ENCODE data around the gene NKPD1. TPM values are rescaled to one million over a fixed set of nuclear protein-coding genes. Genes with fewer than 3 reads are reported as not detected.
A peak's percentile ranks its signal among the peaks of the same experiment; 100 is the strongest.

NKPD1 gene
- total and polyA plus RNA-seq, 9 donors = 0.12 to 0.38 (median 0.16) TPM

GRCh38 chr19:45163751-45164460, 3.1 kb upstream of the NKPD1 start:
- Histone ChIP-seq H3K4me3 (ENCODE audit: low read length) (no peak overlapping the region), H3K27ac (ENCODE audit: low read length) (no peak overlapping the region), H3K36me3 (ENCODE audit: control insufficient read depth, insufficient read depth, low read length) (no peaks in the 10 kb centered on the region), H3K27me3 (ENCODE audit: control insufficient read depth, insufficient read depth, low read length) (peaks cover 19% of the 10 kb centered on the region), H3K9me3 (replicated peaks; ENCODE audit: control insufficient read depth, low read depth, low read length) (no peaks in the 10 kb centered on the region), H3K4me1 (ENCODE audit: control insufficient read depth, insufficient read depth, low read length) (peaks cover 18% of the 10 kb centered on the region)
- 56% methylated on average over 7 of the region's 15 CpGs for WGBS (ENCODE audit: insufficient coverage)
- DNase-seq = no peak

GRCh38 chr19:45163156-45163555, 2.4 kb upstream of the NKPD1 start:
- H3K27me3 ChIP-seq (ENCODE audit: control insufficient read depth, insufficient read depth, low read length) = peaks cover 19% of the 10 kb centered on the region
- H3K4me3 ChIP-seq (ENCODE audit: low read length) = no peak overlapping the region
- H3K27ac ChIP-seq (ENCODE audit: low read length) = no peak overlapping the region
- H3K9me3 ChIP-seq (replicated peaks; ENCODE audit: control insufficient read depth, low read depth, low read length) = no peaks in the 10 kb centered on the region
- no peaks in the 10 kb centered on the region for H3K36me3 ChIP-seq (ENCODE audit: control insufficient read depth, insufficient read depth, low read length)
- H3K4me1 ChIP-seq (ENCODE audit: control insufficient read depth, insufficient read depth, low read length) = peaks cover 18% of the 10 kb centered on the region
- no peak for DNase-seq
- WGBS (ENCODE audit: insufficient coverage) = 72% methylated on average over 17 of the region's 17 CpGs

- DNase-seq = no peak
- WGBS (ENCODE audit: insufficient coverage) = 74% methylated on average over 5 of the region's 18 CpGs
Observed at GRCh38 chr19:45162608-45163143, 1.9 kb upstream of the NKPD1 start.

GRCh38 chr19:45161738-45162607, 1.2 kb upstream of the NKPD1 start:
- no peaks in the 10 kb centered on the region for H3K36me3 ChIP-seq (ENCODE audit: control insufficient read depth, insufficient read depth, low read length)
- H3K4me3 ChIP-seq (ENCODE audit: low read length) = no peak overlapping the region
- no peaks in the 10 kb centered on the region for H3K9me3 ChIP-seq (replicated peaks; ENCODE audit: control insufficient read depth, low read depth, low read length)
- 29% methylated on average over 26 of the region's 32 CpGs for WGBS (ENCODE audit: insufficient coverage)
- peaks cover 17% of the 10 kb centered on the region for H3K4me1 ChIP-seq (ENCODE audit: control insufficient read depth, insufficient read depth, low read length)
- H3K27ac ChIP-seq (ENCODE audit: low read length) = no peak overlapping the region
- DNase-seq = peak; percentile 36
- peaks cover 21% of the 10 kb centered on the region for H3K27me3 ChIP-seq (ENCODE audit: control insufficient read depth, insufficient read depth, low read length)

More at GRCh38 chr19:45162608-45163143, 1.9 kb upstream of the NKPD1 start:
- Histone ChIP-seq H3K27ac (ENCODE audit: low read length) (no peak overlapping the region), H3K4me1 (ENCODE audit: control insufficient read depth, insufficient read depth, low read length) (peaks cover 18% of the 10 kb centered on the region), H3K27me3 (ENCODE audit: control insufficient read depth, insufficient read depth, low read length) (peaks cover 19% of the 10 kb centered on the region), H3K4me3 (ENCODE audit: low read length) (no peak overlapping the region), H3K36me3 (ENCODE audit: control insufficient read depth, insufficient read depth, low read length) (no peaks in the 10 kb centered on the region), H3K9me3 (replicated peaks; ENCODE audit: control insufficient read depth, low read depth, low read length) (no peaks in the 10 kb centered on the region)

GRCh38 chr19:45159971-45160324, 834 bp downstream of the NKPD1 start:
- Histone ChIP-seq H3K27me3 (ENCODE audit: control insufficient read depth, insufficient read depth, low read length) (peaks cover 39% of the 10 kb centered on the region), H3K4me3 (ENCODE audit: low read length) (no peak overlapping the region), H3K36me3 (ENCODE audit: control insufficient read depth, insufficient read depth, low read length) (no peaks in the 10 kb centered on the region), H3K9me3 (replicated peaks; ENCODE audit: control insufficient read depth, low read depth, low read length) (no peaks in the 10 kb centered on the region), H3K4me1 (ENCODE audit: control insufficient read depth, insufficient read depth, low read length) (peaks cover 14% of the 10 kb centered on the region), H3K27ac (ENCODE audit: low read length) (no peak overlapping the region)
- WGBS (ENCODE audit: insufficient coverage) = 83% methylated on average over 8 of the region's 10 CpGs
- DNase-seq = no peak

GRCh38 chr19:45159210-45159970, 1.4 kb downstream of the NKPD1 start:
- Histone ChIP-seq H3K27ac (ENCODE audit: low read length) (no peak overlapping the region), H3K9me3 (replicated peaks; ENCODE audit: control insufficient read depth, low read depth, low read length) (no peaks in the 10 kb centered on the region), H3K4me1 (ENCODE audit: control insufficient read depth, insufficient read depth, low read length) (peaks cover 8% of the 10 kb centered on the region), H3K4me3 (ENCODE audit: low read length) (no peak overlapping the region), H3K27me3 (ENCODE audit: control insufficient read depth, insufficient read depth, low read length) (peaks cover 44% of the 10 kb centered on the region), H3K36me3 (ENCODE audit: control insufficient read depth, insufficient read depth, low read length) (no peaks in the 10 kb centered on the region)
- DNase-seq = no peak
- WGBS (ENCODE audit: insufficient coverage) = 74% methylated on average over 8 of the region's 12 CpGs

GRCh38 chr19:45158503-45159209, 2.1 kb downstream of the NKPD1 start:
- Histone ChIP-seq H3K27me3 (ENCODE audit: control insufficient read depth, insufficient read depth, low read length) (peaks cover 51% of the 10 kb centered on the region), H3K36me3 (ENCODE audit: control insufficient read depth, insufficient read depth, low read length) (no peaks in the 10 kb centered on the region), H3K4me3 (ENCODE audit: low read length) (no peak overlapping the region), H3K4me1 (ENCODE audit: control insufficient read depth, insufficient read depth, low read length) (peaks cover 11% of the 10 kb centered on the region), H3K9me3 (replicated peaks; ENCODE audit: control insufficient read depth, low read depth, low read length) (no peaks in the 10 kb centered on the region), H3K27ac (ENCODE audit: low read length) (no peak overlapping the region)
- 78% methylated on average over 27 of the region's 27 CpGs for WGBS (ENCODE audit: insufficient coverage)
- no peak for DNase-seq

- no peak overlapping the region for H3K4me3 ChIP-seq (ENCODE audit: low read length)
- peaks cover 68% of the 10 kb centered on the region for H3K27me3 ChIP-seq (ENCODE audit: control insufficient read depth, insufficient read depth, low read length)
- no peaks in the 10 kb centered on the region for H3K9me3 ChIP-seq (replicated peaks; ENCODE audit: control insufficient read depth, low read depth, low read length)
- H3K36me3 ChIP-seq (ENCODE audit: control insufficient read depth, insufficient read depth, low read length) = no peaks in the 10 kb centered on the region
- H3K27ac ChIP-seq (ENCODE audit: low read length) = no peak overlapping the region
- peaks cover 29% of the 10 kb centered on the region for H3K4me1 ChIP-seq (ENCODE audit: control insufficient read depth, insufficient read depth, low read length)
- 49% methylated on average over 8 of the region's 11 CpGs for WGBS (ENCODE audit: insufficient coverage)
- DNase-seq = no peak
Observed at GRCh38 chr19:45156751-45157150, 4.0 kb downstream of the NKPD1 start.

- no peak for DNase-seq
- Histone ChIP-seq H3K9me3 (replicated peaks; ENCODE audit: control insufficient read depth, low read depth, low read length) (no peaks in the 10 kb centered on the region), H3K27me3 (ENCODE audit: control insufficient read depth, insufficient read depth, low read length) (peaks cover 69% of the 10 kb centered on the region), H3K36me3 (ENCODE audit: control insufficient read depth, insufficient read depth, low read length) (no peaks in the 10 kb centered on the region), H3K27ac (ENCODE audit: low read length) (no peak overlapping the region), H3K4me1 (ENCODE audit: control insufficient read depth, insufficient read depth, low read length) (peaks cover 27% of the 10 kb centered on the region), H3K4me3 (ENCODE audit: low read length) (no peak overlapping the region)
- 58% methylated on average over 8 of the region's 11 CpGs for WGBS (ENCODE audit: insufficient coverage)
Observed at GRCh38 chr19:45156011-45156630, 4.7 kb downstream of the NKPD1 start.

Data from muscle of leg (tissue), 11 donors.